ENCODE measurements around the gene NKPD1. TPM values are rescaled to one million over a fixed set of nuclear protein-coding genes. Genes with fewer than 3 reads are reported as not detected.

The NKPD1 gene
- total RNA-seq, 1 experiment from 2014 or later: not detected

- peak; percentile 90 for DNase-seq (ENCODE audit: low read depth)
Measured at GRCh38 chr19:45154064-45154827, 6.5 kb downstream of the NKPD1 start.

GRCh38 chr19:45153339-45154063, 7.3 kb downstream of the NKPD1 start:
- no peak for DNase-seq (ENCODE audit: low read depth)

GRCh38 chr19:45152504-45153338, 8.1 kb downstream of the NKPD1 start:
- DNase-seq (ENCODE audit: low read depth): no peak

GRCh38 chr19:45151821-45152503, 8.8 kb downstream of the NKPD1 start:
- no peak for DNase-seq (ENCODE audit: low read depth)

- DNase-seq (ENCODE audit: low read depth): no peak
Measured at GRCh38 chr19:45151320-45151719, 9.5 kb downstream of the NKPD1 start.

- DNase-seq (ENCODE audit: low read depth): no peak
Measured at GRCh38 chr19:45150751-45151281, 10.0 kb downstream of the NKPD1 start.

- DNase-seq (ENCODE audit: low read depth): no peak
Measured at GRCh38 chr19:45150180-45150579, 10.6 kb downstream of the NKPD1 start.

GRCh38 chr19:45149129-45149528, 11.7 kb downstream of the NKPD1 start:
- DNase-seq (ENCODE audit: low read depth): no peak

GRCh38 chr19:45147835-45148676, 12.7 kb downstream of the NKPD1 start:
- DNase-seq (ENCODE audit: low read depth): no peak

GRCh38 chr19:45146741-45147205, 14.0 kb downstream of the NKPD1 start:
- no peak for DNase-seq (ENCODE audit: low read depth)

- DNase-seq (ENCODE audit: low read depth): no peak
Measured at GRCh38 chr19:45146251-45146650, 14.5 kb downstream of the NKPD1 start.

- no peak for DNase-seq (ENCODE audit: low read depth)
Measured at GRCh38 chr19:45145270-45146189, 15.3 kb downstream of the NKPD1 start.

- DNase-seq (ENCODE audit: low read depth): no peak
Measured at GRCh38 chr19:45144431-45145269, 16.1 kb downstream of the NKPD1 start.

GRCh38 chr19:45142726-45143110, 18.1 kb downstream of the NKPD1 start:
- DNase-seq (ENCODE audit: low read depth): no peak

GRCh38 chr19:45142016-45142725, 18.6 kb downstream of the NKPD1 start:
- no peak for DNase-seq (ENCODE audit: low read depth)

GRCh38 chr19:45141203-45141900, 19.4 kb downstream of the NKPD1 start:
- DNase-seq (ENCODE audit: low read depth): no peak

GRCh38 chr19:45140533-45140932, 20.2 kb downstream of the NKPD1 start:
- no peak for DNase-seq (ENCODE audit: low read depth)
